Breast epithelium (tissue), 3 donors: ENCODE results near the gene NUAK1.

Experiments used
- POLR2AphosphoS5 ChIP-seq, 3 donors: sonication (generic); formaldehyde crosslinking; IDR thresholded peaks; one replicate each; pipeline ENCODE4 v1.6.1; 2017; ENCODE audit warnings: antibody characterized with exemption in 3 of 3
- TF ChIP-seq, protein P1 (sequence below), 3 donors: fragments of 450-650 bp; IDR thresholded peaks; one replicate each; pipeline ENCODE4 v1.5.1; 2016 to 2017; ENCODE audit warnings: antibody characterized with exemption in 3 of 3, mild to moderate bottlenecking in 3 of 3, moderate library complexity in 3 of 3

DNA sequence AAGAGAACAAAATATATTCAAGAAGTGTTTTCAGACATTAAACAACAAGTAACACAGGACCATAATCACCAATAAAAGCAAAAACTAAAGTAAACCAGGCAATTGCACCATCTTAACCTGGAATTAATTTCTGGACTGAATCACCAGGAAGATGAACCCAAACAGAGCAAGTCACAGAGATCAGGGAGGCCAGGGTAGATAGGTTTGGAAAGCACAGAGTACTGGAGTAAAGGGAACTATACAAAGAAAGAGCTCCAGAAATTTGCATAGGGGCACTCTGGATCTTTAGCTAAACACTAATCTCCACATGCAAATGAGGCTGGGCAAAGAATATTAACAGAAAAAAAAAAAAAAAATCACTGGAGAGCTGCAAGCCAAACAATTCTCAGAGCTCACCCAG lies 84.7 kb downstream of the NUAK1 start:
- TF ChIP-seq POLR2AphosphoS5 (IDR thresholded peaks at IDR 0.05), result no peak
- TF ChIP-seq, protein P1, sequence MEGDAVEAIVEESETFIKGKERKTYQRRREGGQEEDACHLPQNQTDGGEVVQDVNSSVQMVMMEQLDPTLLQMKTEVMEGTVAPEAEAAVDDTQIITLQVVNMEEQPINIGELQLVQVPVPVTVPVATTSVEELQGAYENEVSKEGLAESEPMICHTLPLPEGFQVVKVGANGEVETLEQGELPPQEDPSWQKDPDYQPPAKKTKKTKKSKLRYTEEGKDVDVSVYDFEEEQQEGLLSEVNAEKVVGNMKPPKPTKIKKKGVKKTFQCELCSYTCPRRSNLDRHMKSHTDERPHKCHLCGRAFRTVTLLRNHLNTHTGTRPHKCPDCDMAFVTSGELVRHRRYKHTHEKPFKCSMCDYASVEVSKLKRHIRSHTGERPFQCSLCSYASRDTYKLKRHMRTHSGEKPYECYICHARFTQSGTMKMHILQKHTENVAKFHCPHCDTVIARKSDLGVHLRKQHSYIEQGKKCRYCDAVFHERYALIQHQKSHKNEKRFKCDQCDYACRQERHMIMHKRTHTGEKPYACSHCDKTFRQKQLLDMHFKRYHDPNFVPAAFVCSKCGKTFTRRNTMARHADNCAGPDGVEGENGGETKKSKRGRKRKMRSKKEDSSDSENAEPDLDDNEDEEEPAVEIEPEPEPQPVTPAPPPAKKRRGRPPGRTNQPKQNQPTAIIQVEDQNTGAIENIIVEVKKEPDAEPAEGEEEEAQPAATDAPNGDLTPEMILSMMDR (IDR thresholded peaks at IDR 0.05), result no peak
